Measurements from ENCODE around the gene EVI2B. TPM values are rescaled to one million over a fixed set of nuclear protein-coding genes. Genes with fewer than 3 reads are reported as not detected.

Gene EVI2B
- total and polyA plus RNA-seq, 2 donors from 2014 or later = 2.0 to 16.5 TPM

DNA sequence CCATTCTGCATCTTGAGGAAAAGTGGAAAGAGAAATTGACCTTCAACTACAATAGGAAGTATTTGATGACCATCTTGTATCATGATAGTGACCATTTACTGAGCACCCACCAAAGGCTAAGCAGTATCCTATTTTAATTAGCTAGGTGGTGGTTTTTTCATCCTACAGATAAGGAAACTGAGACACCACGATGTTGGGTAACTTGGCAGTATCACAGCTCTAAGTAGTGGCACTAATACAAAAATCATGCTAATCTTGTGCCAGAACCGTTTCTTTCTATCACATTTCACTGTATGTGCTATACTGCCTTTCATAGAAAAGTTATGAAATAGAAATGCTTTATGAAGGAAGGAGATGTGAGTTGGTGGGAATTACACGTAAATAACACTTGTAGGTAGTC, 2.3 kb downstream of the EVI2B start:
- intact Hi-C loops (cut with DNase I) = no loop called here
- TF ChIP-seq, protein P1, sequence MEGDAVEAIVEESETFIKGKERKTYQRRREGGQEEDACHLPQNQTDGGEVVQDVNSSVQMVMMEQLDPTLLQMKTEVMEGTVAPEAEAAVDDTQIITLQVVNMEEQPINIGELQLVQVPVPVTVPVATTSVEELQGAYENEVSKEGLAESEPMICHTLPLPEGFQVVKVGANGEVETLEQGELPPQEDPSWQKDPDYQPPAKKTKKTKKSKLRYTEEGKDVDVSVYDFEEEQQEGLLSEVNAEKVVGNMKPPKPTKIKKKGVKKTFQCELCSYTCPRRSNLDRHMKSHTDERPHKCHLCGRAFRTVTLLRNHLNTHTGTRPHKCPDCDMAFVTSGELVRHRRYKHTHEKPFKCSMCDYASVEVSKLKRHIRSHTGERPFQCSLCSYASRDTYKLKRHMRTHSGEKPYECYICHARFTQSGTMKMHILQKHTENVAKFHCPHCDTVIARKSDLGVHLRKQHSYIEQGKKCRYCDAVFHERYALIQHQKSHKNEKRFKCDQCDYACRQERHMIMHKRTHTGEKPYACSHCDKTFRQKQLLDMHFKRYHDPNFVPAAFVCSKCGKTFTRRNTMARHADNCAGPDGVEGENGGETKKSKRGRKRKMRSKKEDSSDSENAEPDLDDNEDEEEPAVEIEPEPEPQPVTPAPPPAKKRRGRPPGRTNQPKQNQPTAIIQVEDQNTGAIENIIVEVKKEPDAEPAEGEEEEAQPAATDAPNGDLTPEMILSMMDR (IDR thresholded peaks at IDR 0.05; ENCODE audit: borderline replicate concordance, extremely low read depth, insufficient read depth) = no peak
- Histone ChIP-seq H3K27me3 (ENCODE audit: control insufficient read depth, insufficient read depth, low read length) (no peaks in the 10 kb centered on the region), H3K4me1 (ENCODE audit: control insufficient read depth in 2 of 3, insufficient read depth in 2 of 3, low read depth in 1 of 3, low read length in 3 of 3) (no peaks in the 10 kb centered on the region), H3K9me3 (ENCODE audit: control insufficient read depth in 2 of 3, insufficient read depth in 1 of 3, low read length in 3 of 3) (no peaks in the 10 kb centered on the region), H3K4me3 (ENCODE audit: low read length in 3 of 3) (no peak overlapping the region), H3K27ac (ENCODE audit: low read depth in 2 of 2, low read length in 2 of 2) (no peak overlapping the region), H3K9ac (ENCODE audit: low read length in 3 of 3) (no peak overlapping the region), H3K36me3 (ENCODE audit: control insufficient read depth in 2 of 3, insufficient read depth in 3 of 3, low read length in 3 of 3) (no peaks in the 10 kb centered on the region)
- no peak for DNase-seq
- no peak for FAIRE-seq

DNA sequence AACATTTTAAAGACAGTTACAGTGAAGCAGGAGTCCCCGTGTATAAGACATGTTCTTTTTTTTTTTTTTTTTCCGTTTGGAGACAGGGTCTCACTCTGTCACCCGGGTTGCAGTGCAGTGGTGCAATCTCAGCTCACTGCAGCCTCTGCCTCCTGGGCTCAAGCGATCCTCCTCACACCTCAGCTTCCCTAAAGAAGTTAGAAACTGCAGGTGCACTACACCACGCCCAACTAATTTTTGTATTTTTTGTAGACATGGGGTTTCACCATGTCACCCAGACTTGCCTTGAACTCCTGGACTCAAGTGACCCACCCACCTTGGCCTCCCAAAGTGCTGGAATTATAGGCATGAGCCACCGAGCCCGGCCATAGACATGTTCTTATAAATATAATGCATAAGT, 3.0 kb downstream of the EVI2B start:
- no peak for FAIRE-seq

DNA sequence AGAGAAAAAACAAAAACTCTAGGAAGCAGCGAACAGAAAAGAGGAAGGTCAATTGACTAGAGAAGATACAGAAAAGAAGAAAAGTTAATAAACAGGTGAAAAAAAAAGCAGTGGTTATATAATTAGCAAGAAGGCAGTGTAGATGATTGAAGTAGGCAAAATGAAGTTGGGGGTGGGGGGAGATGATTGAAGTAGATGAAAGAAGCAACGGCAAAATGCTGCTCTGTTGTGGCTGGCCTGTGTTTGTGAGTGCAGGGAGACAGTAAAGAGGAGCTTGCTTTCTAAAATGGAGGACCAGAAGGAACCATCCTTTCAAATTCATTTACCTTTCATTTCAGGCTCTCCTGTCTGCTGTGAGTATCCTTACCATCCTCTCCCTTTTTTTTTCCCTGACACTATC, 3.6 kb downstream of the EVI2B start:
- intact Hi-C loops (cut with DNase I) = no loop called here
- H3K4me3 ChIP-seq (ENCODE audit: low read length in 3 of 3) = no peak overlapping the region
- H3K9ac ChIP-seq (ENCODE audit: low read length in 3 of 3) = no peak overlapping the region
- no peaks in the 10 kb centered on the region for H3K9me3 ChIP-seq (ENCODE audit: control insufficient read depth in 2 of 3, insufficient read depth in 1 of 3, low read length in 3 of 3)
- H3K4me1 ChIP-seq (ENCODE audit: control insufficient read depth in 2 of 3, insufficient read depth in 2 of 3, low read depth in 1 of 3, low read length in 3 of 3) = no peaks in the 10 kb centered on the region
- FAIRE-seq (no peak), DNase-seq (no peak)
- TF ChIP-seq, protein P1 (IDR thresholded peaks at IDR 0.05; ENCODE audit: borderline replicate concordance, extremely low read depth, insufficient read depth) = no peak
- H3K27me3 ChIP-seq (ENCODE audit: control insufficient read depth, insufficient read depth, low read length) = no peaks in the 10 kb centered on the region
- H3K36me3 ChIP-seq (ENCODE audit: control insufficient read depth in 2 of 3, insufficient read depth in 3 of 3, low read length in 3 of 3) = no peaks in the 10 kb centered on the region
- H3K27ac ChIP-seq (ENCODE audit: low read depth in 2 of 2, low read length in 2 of 2) = no peak overlapping the region

More for the DNA sequence above, 3.0 kb downstream of the EVI2B start:
- Histone ChIP-seq H3K9me3 (ENCODE audit: control insufficient read depth in 2 of 3, insufficient read depth in 1 of 3, low read length in 3 of 3) (no peaks in the 10 kb centered on the region), H3K4me1 (ENCODE audit: control insufficient read depth in 2 of 3, insufficient read depth in 2 of 3, low read depth in 1 of 3, low read length in 3 of 3) (no peaks in the 10 kb centered on the region), H3K9ac (ENCODE audit: low read length in 3 of 3) (no peak overlapping the region), H3K27ac (ENCODE audit: low read depth in 2 of 2, low read length in 2 of 2) (no peak overlapping the region), H3K4me3 (ENCODE audit: low read length in 3 of 3) (no peak overlapping the region), H3K36me3 (ENCODE audit: control insufficient read depth in 2 of 3, insufficient read depth in 3 of 3, low read length in 3 of 3) (no peaks in the 10 kb centered on the region), H3K27me3 (ENCODE audit: control insufficient read depth, insufficient read depth, low read length) (no peaks in the 10 kb centered on the region)
- TF ChIP-seq, protein P1 (IDR thresholded peaks at IDR 0.05; ENCODE audit: borderline replicate concordance, extremely low read depth, insufficient read depth) = no peak
- DNase-seq = no peak
- intact Hi-C loops (cut with DNase I) = no loop called here

DNA sequence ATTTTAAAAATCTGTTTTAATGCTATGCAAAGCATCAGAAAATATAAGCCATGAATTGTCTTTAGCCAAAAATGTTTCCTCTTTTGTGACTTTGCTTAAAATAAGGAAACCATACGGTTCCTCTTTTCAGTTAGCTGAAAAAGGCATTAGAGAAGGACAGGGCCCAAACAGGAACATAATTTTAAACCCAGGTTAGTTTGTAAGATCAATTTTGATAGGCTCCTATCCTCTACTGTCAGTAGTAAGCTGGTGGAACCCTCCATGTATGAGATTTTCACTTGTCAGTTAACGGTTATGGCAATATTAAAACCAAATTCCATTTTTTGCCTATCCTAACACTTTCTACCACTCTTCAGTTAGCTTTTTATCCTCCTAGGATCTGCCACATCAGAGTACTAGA, 4.3 kb downstream of the EVI2B start:
- FAIRE-seq = no peak
- Histone ChIP-seq H3K4me3 (ENCODE audit: low read length in 3 of 3) (no peak overlapping the region), H3K9ac (ENCODE audit: low read length in 3 of 3) (no peak overlapping the region), H3K4me1 (ENCODE audit: control insufficient read depth in 2 of 3, insufficient read depth in 2 of 3, low read depth in 1 of 3, low read length in 3 of 3) (no peaks in the 10 kb centered on the region), H3K27ac (ENCODE audit: low read depth in 2 of 2, low read length in 2 of 2) (no peak overlapping the region), H3K9me3 (ENCODE audit: control insufficient read depth in 2 of 3, insufficient read depth in 1 of 3, low read length in 3 of 3) (no peaks in the 10 kb centered on the region), H3K27me3 (ENCODE audit: control insufficient read depth, insufficient read depth, low read length) (no peaks in the 10 kb centered on the region), H3K36me3 (ENCODE audit: control insufficient read depth in 2 of 3, insufficient read depth in 3 of 3, low read length in 3 of 3) (no peaks in the 10 kb centered on the region)
- DNase-seq = no peak
- intact Hi-C loops (cut with DNase I) = no loop called here
- TF ChIP-seq, protein P1 (IDR thresholded peaks at IDR 0.05; ENCODE audit: borderline replicate concordance, extremely low read depth, insufficient read depth) = no peak
